Fibroblast of the aortic adventitia (primary cell): ENCODE data around the gene HNRNPA3. TPM values are rescaled to one million over a fixed set of nuclear protein-coding genes. Genes with fewer than 3 reads are reported as not detected.

Experiments used
- DNase-seq: peaks from one replicate; pipeline ENCODE4 v3.0.0-alpha.2; 2010; ENCODE audit warnings: low read depth
- H3K4me3 ChIP-seq: 2 replicates; pipeline ENCODE4 v1.5.1; 2011; ENCODE audit warnings: low read depth, mild to moderate bottlenecking, control low read depth, low read length, moderate library complexity
- CTCF ChIP-seq: IDR thresholded peaks from 2 replicates; pipeline ENCODE4 v1.5.1; 2011; ENCODE audit warnings: mild to moderate bottlenecking, low read length, control low read depth, inconsistent platforms; ENCODE audit not compliant: insufficient read depth
- small RNA-seq: library from RNA; depleted of rRNA; stranded (forward); fragments of <200 nt; gene quantifications from one replicate; pipeline ENCODE3, GENCODE V24; 2012
- total RNA-seq: library from RNA; depleted of rRNA; stranded (reverse); fragments of >200 nt; gene quantifications from 2 replicates; pipeline ENCODE4 v1.2.3, GENCODE V29; 2012; ENCODE audit warnings: low replicate concordance

The HNRNPA3 gene
- total RNA-seq, 1 donor: 43.7 TPM

GRCh38 chr2:177273408-177273807 lies 60.8 kb downstream of the HNRNPA3 start:
- no peak overlapping the region for H3K4me3 ChIP-seq
- peak; percentile 79 for DNase-seq
- TF ChIP-seq CTCF: no peak

Small RNA genes within 50 kb of the gene (small RNA-seq; reads per million reads assigned to genes)
- not detected for gene MIR3128
- not detected for gene RF00019

Other genes starting within 250 kb of the HNRNPA3 start
- 121 and 127 TPM in 2 replicates for gene NFE2L2, start 51.9 kb downstream of the HNRNPA3 start, total RNA-seq
- gene AGPS, start 180.0 kb downstream of the HNRNPA3 start, total RNA-seq: 33.1 and 46.8 TPM in 2 replicates